HEK293T (cell line): ENCODE data around the gene LRRK1.

ENCODE experiments used
- ARNT ChIP-seq: fragments of 450-650 bp; IDR thresholded peaks from 2 replicates; pipeline ENCODE4 v1.6.1; 2017; ENCODE audit warnings: mild to moderate bottlenecking
- CTBP1 ChIP-seq: fragments of 450-650 bp; IDR thresholded peaks from 2 replicates; pipeline ENCODE4 v1.6.1; 2016; ENCODE audit warnings: borderline replicate concordance
- ELF4 ChIP-seq: fragments of 450-650 bp; IDR thresholded peaks from 2 replicates; pipeline ENCODE4 v1.6.1; 2017; ENCODE audit warnings: antibody characterized with exemption
- FOXA1 ChIP-seq: fragments of 450-650 bp; IDR thresholded peaks from 2 replicates; pipeline ENCODE4 v1.6.1; 2016; ENCODE audit warnings: mild to moderate bottlenecking
- FOXM1 ChIP-seq: fragments of 450-650 bp; IDR thresholded peaks from 2 replicates; pipeline ENCODE4 v1.6.1; 2017; ENCODE audit warnings: mild to moderate bottlenecking, borderline replicate concordance
- HDGF ChIP-seq: fragments of 450-650 bp; IDR thresholded peaks from 2 replicates; pipeline ENCODE4 v1.6.1; 2017; ENCODE audit warnings: antibody characterized with exemption, borderline replicate concordance
- L3MBTL2 ChIP-seq: fragments of 450-650 bp; conservative IDR thresholded peaks from 2 replicates; pipeline ENCODE4 v1.6.1; 2016; ENCODE audit warnings: mild to moderate bottlenecking
- LEF1 ChIP-seq: fragments of 450-650 bp; IDR thresholded peaks from 2 replicates; pipeline ENCODE4 v1.6.1; 2017; ENCODE audit warnings: mild to moderate bottlenecking, borderline replicate concordance
- NFRKB ChIP-seq: fragments of 450-650 bp; IDR thresholded peaks from 2 replicates; pipeline ENCODE4 v1.6.1; 2016; ENCODE audit warnings: mild to moderate bottlenecking, moderate library complexity
- PKNOX1 ChIP-seq: fragments of 450-650 bp; IDR thresholded peaks from 2 replicates; pipeline ENCODE4 v1.6.1; 2016
- SP1 ChIP-seq: fragments of 450-650 bp; IDR thresholded peaks from 2 replicates; pipeline ENCODE4 v1.6.1; 2017
- SUZ12 ChIP-seq: fragments of 450-650 bp; IDR thresholded peaks from 2 replicates; pipeline ENCODE4 v1.6.1; 2016; ENCODE audit warnings: mild to moderate bottlenecking
- ZNF384 ChIP-seq: fragments of 450-650 bp; IDR thresholded peaks from 2 replicates; pipeline ENCODE4 v1.6.1; 2016

- TF ChIP-seq SP1, result no peak
- no peak for TF ChIP-seq ELF4
- TF ChIP-seq ZNF384, result no peak
- no peak for TF ChIP-seq FOXM1
- TF ChIP-seq LEF1, result no peak
- no peak for TF ChIP-seq PKNOX1
- TF ChIP-seq HDGF, result no peak
- TF ChIP-seq CTBP1, result no peak
- no peak for TF ChIP-seq FOXA1
- no peak for TF ChIP-seq L3MBTL2
- TF ChIP-seq NFRKB, result no peak
- TF ChIP-seq SUZ12, result no peak
- TF ChIP-seq ARNT, result no peak
Observed at GRCh38 chr15:101028772-101029438, 109.7 kb downstream of the LRRK1 start.
